Thyroid gland (tissue), 4 donors: ENCODE results near the gene KANSL1L.

ENCODE experiments used
- POLR2A ChIP-seq, 2 donors: fragments of 450-650 bp; IDR thresholded peaks; one replicate each; pipeline ENCODE4 v1.6.1; 2017; ENCODE audit warnings: antibody characterized with exemption in 2 of 2, mild to moderate bottlenecking in 2 of 2, moderate library complexity in 1 of 2
- TF ChIP-seq, protein P1 (sequence below), 6 experiments: fragments of 200-600 bp in 3 of 6; fragments of 450-650 bp in 3 of 6; sonication (generic) in 3 of 6; IDR thresholded peaks; one replicate each; pipeline ENCODE4 v1.5.1; 2016 to 2019; ENCODE audit warnings: antibody characterized with exemption in 6 of 6, mild to moderate bottlenecking in 2 of 6, inconsistent platforms in 1 of 6, moderate library complexity in 1 of 6

DNA sequence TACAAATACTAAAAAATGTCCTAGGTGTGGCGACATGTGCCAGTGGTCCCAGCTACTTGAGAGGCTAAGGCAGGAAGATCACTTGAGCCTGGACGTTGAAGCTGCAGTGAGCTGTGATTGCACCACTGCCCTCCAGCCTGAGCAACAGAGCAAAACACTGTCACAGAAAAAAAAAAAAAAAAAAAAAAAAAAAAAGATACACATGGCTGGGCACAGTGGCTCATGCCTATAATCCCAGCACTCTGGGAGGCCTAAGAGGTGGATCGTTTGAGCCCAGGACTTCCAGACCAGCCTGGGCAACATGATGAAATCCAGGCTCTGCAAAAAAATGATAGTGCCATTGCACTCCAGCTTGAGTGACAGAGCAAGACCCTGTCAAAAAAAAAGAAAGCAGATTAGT, 13.7 kb downstream of the KANSL1L start:
- TF ChIP-seq, protein P1, sequence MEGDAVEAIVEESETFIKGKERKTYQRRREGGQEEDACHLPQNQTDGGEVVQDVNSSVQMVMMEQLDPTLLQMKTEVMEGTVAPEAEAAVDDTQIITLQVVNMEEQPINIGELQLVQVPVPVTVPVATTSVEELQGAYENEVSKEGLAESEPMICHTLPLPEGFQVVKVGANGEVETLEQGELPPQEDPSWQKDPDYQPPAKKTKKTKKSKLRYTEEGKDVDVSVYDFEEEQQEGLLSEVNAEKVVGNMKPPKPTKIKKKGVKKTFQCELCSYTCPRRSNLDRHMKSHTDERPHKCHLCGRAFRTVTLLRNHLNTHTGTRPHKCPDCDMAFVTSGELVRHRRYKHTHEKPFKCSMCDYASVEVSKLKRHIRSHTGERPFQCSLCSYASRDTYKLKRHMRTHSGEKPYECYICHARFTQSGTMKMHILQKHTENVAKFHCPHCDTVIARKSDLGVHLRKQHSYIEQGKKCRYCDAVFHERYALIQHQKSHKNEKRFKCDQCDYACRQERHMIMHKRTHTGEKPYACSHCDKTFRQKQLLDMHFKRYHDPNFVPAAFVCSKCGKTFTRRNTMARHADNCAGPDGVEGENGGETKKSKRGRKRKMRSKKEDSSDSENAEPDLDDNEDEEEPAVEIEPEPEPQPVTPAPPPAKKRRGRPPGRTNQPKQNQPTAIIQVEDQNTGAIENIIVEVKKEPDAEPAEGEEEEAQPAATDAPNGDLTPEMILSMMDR (IDR thresholded peaks at IDR 0.05) = no peak
- no peak for TF ChIP-seq POLR2A (IDR thresholded peaks at IDR 0.05)
